CD4-positive, alpha-beta T cell (primary cell): ENCODE measurements around the gene DLST. TPM values are rescaled to one million over a fixed set of nuclear protein-coding genes. Genes with fewer than 3 reads are reported as not detected.

Experiments
- ATAC-seq: fragments of 200-7000 bp; cut with Tn5 transposase; one replicate; pipeline ENCODE4 v1.10.0; 2022; ENCODE audit warnings: mild to moderate bottlenecking; ENCODE audit not compliant: poor library complexity
- CTCF ChIA-PET: fragments of 350-600 bp; sonication (Branson Sonifier 250); formaldehyde crosslinking; loops from one replicate; lab custom pipeline; 2021; ENCODE audit warnings: antibody characterized with exemption, inconsistent platforms; lab: Charles Lee
- POLR2A ChIA-PET: fragments of 350-600 bp; sonication (Branson Sonifier 250); formaldehyde crosslinking; loops from one replicate; lab custom pipeline; 2021; ENCODE audit warnings: antibody characterized with exemption, inconsistent platforms; lab: Charles Lee
- DNase-seq, 14 experiments: peaks; one replicate each; pipeline ENCODE4 v3.0.0-alpha.2; 2013 to 2020; ENCODE audit warnings: mixed read lengths in 2 of 14
- H3K27ac ChIP-seq, 2 donors: one replicate each; pipeline versions ENCODE4 v1.5.1 to v1.7.0; 2013; ENCODE audit warnings: low read length in 2 of 2, low read depth in 1 of 2, mild to moderate bottlenecking in 1 of 2
- H3K27me3 ChIP-seq, 2 experiments: 1 replicate in 1 of 2; 2 replicates in 1 of 2; pipeline versions ENCODE4 v1.6.1 to v1.7.0; 2013; ENCODE audit warnings: low read length in 2 of 2, control low read depth in 1 of 2, mild to moderate bottlenecking in 1 of 2, moderate library complexity in 1 of 2; ENCODE audit not compliant: insufficient read depth in 2 of 2, control insufficient read depth in 1 of 2
- H3K36me3 ChIP-seq: one replicate; pipeline ENCODE4 v1.6.1; 2013; ENCODE audit warnings: low read length, control low read depth; ENCODE audit not compliant: insufficient read depth
- H3K4me1 ChIP-seq: one replicate; pipeline ENCODE4 v1.6.1; 2013; ENCODE audit warnings: low read length, control low read depth; ENCODE audit not compliant: insufficient read depth
- H3K4me3 ChIP-seq: one replicate; pipeline ENCODE4 v1.5.1; 2013; ENCODE audit warnings: mild to moderate bottlenecking, low read length, moderate library complexity
- H3K9me3 ChIP-seq, 2 experiments: 1 replicate in 1 of 2; 2 replicates in 1 of 2; pipeline versions ENCODE4 v1.6.1 to v1.7.0; 2013; ENCODE audit warnings: low read length in 2 of 2, mild to moderate bottlenecking in 2 of 2, control low read depth in 1 of 2, moderate library complexity in 1 of 2; ENCODE audit not compliant: control insufficient read depth in 1 of 2, insufficient read depth in 1 of 2
- H3K27ac Mint-ChIP-seq: one replicate; pipeline ENCODE4 v1.8.0; 2020; ENCODE audit warnings: mixed read lengths
- H3K27me3 Mint-ChIP-seq: one replicate; pipeline ENCODE4 v1.8.0; 2021; ENCODE audit warnings: mixed read lengths
- H3K36me3 Mint-ChIP-seq: one replicate; pipeline ENCODE4 v1.8.0; 2021; ENCODE audit warnings: low read depth, mixed read lengths
- H3K4me1 Mint-ChIP-seq: one replicate; pipeline ENCODE4 v1.8.0; 2021; ENCODE audit warnings: low read depth, mixed read lengths
- H3K4me3 Mint-ChIP-seq: one replicate; pipeline ENCODE4 v1.8.0; 2020; ENCODE audit warnings: mild to moderate bottlenecking, mixed read lengths
- H3K9me3 Mint-ChIP-seq: one replicate; pipeline ENCODE4 v1.8.0; 2020; ENCODE audit warnings: mixed read lengths
- intact Hi-C, 2 experiments: fragments of 100-400 bp; cut with DNase I in 1 of 2; cut with micrococcal nuclease in 1 of 2; formaldehyde crosslinking; loops; one replicate each; pipeline versions ENCODE4 v1.15.1 to v1.9.0; 2023 to 2025; cut with DNase I, micrococcal nuclease
- total RNA-seq, 174 experiments: library from RNA in 2 of 174; stranded (reverse) in 2 of 174; gene quantifications; one replicate each; pipeline ENCODE4 v1.2.3 and lab custom pipeline; 2021 to 2026
- TF ChIP-seq, protein P1 (sequence below): fragments of 200-600 bp; IDR thresholded peaks from one replicate; pipeline ENCODE4 v1.8.0; 2022; ENCODE audit warnings: antibody characterized with exemption, mild to moderate bottlenecking

Gene DLST
- total RNA-seq, 2 experiments from 2014 or later = 162 to 170 TPM

DNA sequence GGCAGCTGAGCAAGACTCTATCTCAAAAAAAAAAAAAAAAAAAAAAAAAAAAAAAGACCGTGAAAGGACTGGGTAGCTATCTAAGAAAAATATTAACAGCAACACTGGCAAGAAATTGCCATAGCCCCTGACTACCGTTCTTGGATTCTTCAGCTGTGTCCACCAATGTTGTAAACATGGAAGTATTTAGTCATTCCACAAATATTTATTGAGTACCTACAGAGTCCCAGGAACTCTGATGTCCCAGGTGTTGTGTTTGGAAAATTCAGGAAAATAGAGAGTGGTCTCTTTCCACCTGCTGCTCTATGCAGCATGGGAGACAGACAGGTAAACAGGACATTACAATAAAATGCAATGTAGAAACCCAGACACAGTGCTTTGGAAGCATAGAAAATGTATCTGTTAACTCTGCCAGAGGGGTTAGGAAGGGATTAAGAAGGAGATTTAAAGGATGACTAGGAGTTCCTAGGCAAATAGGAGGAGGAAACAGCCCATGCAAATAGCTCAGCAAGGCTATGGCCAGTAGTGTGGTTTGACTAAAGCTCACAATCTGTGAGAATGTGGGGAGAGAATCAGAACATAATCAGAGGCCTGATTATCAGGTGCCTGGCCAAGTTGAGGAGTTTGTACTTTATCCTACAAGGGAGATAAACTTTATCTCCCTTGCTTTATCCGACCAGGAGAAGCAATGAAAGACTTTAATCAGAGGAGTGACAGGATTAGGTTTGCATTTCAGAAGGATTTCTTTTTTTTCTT, 2.1 kb upstream of the DLST start:
- no peak overlapping the region for H3K4me3 ChIP-seq
- DNase-seq (no peak), ATAC-seq (no peak)
- ChIA-PET POLR2A (no interaction called here), CTCF (interaction anchor here (1.1 to 1.7 kb wide), 2 partner anchors 18 to 26 kb away, joined by 4 to 11 read pairs; no protein-coding TSS in a partner anchor)
- peaks cover 58% of the 10 kb centered on the region for H3K4me1 ChIP-seq
- TF ChIP-seq, protein P1, sequence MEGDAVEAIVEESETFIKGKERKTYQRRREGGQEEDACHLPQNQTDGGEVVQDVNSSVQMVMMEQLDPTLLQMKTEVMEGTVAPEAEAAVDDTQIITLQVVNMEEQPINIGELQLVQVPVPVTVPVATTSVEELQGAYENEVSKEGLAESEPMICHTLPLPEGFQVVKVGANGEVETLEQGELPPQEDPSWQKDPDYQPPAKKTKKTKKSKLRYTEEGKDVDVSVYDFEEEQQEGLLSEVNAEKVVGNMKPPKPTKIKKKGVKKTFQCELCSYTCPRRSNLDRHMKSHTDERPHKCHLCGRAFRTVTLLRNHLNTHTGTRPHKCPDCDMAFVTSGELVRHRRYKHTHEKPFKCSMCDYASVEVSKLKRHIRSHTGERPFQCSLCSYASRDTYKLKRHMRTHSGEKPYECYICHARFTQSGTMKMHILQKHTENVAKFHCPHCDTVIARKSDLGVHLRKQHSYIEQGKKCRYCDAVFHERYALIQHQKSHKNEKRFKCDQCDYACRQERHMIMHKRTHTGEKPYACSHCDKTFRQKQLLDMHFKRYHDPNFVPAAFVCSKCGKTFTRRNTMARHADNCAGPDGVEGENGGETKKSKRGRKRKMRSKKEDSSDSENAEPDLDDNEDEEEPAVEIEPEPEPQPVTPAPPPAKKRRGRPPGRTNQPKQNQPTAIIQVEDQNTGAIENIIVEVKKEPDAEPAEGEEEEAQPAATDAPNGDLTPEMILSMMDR = no peak
- H3K27ac ChIP-seq = peak overlapping the region in 1 of 2 donors; percentile 7
- intact Hi-C loops = loop anchor here in 1 of 2 experiments (2.0 to 5.0 kb wide), 2 partner anchors 17 to 117 kb away; partner anchors contain the start of gene YLPM1
- peaks cover 65% of the 10 kb centered on the region for H3K4me1 Mint-ChIP-seq
- no peaks in the 10 kb centered on the region for H3K9me3 ChIP-seq
- H3K36me3 ChIP-seq = peaks cover 7% of the 10 kb centered on the region
- H3K27me3 ChIP-seq = no peaks in the 10 kb centered on the region
- peaks cover 21% of the 10 kb centered on the region for H3K36me3 Mint-ChIP-seq
- no peaks in the 10 kb centered on the region for H3K9me3 Mint-ChIP-seq
- no peaks in the 10 kb centered on the region for H3K27me3 Mint-ChIP-seq
- H3K4me3 Mint-ChIP-seq = peak overlapping the region; percentile 62
- H3K27ac Mint-ChIP-seq = peak overlapping the region; percentile 92

DNA sequence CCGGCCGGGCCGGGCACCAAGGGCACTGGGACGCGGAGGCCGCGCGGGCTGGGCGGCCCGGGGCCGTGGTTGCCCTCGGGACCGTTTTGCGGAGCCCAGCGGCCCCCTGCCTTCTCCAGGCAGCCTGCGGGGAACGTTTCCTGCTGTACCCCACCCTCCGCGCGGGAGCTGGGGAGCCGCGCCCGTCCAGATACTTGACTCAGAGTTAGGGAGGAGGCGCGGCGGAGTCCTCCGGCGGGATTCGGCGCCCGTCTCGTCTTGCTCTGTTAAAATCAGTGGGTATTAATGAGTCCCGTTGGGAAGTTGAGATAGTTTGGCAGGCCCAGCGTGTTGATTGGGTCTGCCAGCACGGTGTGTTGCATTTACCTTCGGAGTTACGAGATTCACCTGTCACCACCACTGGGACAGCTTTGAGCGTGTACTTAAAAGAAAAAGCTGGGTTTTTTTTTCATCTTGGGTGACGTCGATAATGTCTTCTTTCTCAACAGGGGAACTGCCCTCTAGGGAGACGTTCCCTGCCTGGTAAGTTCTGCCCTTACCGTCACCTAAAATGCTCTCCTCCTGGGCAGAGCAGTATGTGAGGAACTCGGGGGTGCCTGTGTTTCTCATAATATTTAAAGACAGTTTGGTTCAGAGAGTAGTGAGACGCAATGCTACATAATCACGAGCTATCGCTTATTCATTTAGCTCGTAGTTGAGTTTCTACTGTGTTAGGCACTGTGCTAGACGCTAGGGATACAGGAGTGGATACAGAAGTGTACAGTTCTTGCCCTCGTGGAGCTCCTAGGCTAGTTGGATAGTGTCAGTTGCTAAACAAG, 596 bp downstream of the DLST start:
- CTCF ChIA-PET = interaction anchor here (1.1 to 2.8 kb wide), 6 partner anchors 21 to 207 kb away, joined by 3 to 21 read pairs (median 5); partner anchors contain the start of genes ACYP1 and YLPM1
- Mint-ChIP-seq H3K4me1 (peaks cover 71% of the 10 kb centered on the region), H3K9me3 (no peaks in the 10 kb centered on the region), H3K4me3 (peak overlapping the region; percentile 99), H3K36me3 (peaks cover 43% of the 10 kb centered on the region), H3K27me3 (no peaks in the 10 kb centered on the region), H3K27ac (peak overlapping the region; percentile 92)
- Histone ChIP-seq H3K4me3 (peak overlapping the region; percentile 95), H3K36me3 (peaks cover 10% of the 10 kb centered on the region), H3K27me3 (no peaks in the 10 kb centered on the region), H3K9me3 (no peaks in the 10 kb centered on the region), H3K4me1 (peaks cover 54% of the 10 kb centered on the region), H3K27ac (peak overlapping the region; percentile 82 to 88)
- DNase-seq = peak; percentile 14 to 88 (median 52)
- intact Hi-C loops = loop anchor here (2.0 to 5.0 kb wide), 4 partner anchors 16 to 120 kb away; partner anchors contain the start of gene YLPM1 (in 1 of the 2)
- POLR2A ChIA-PET = interaction anchor here (0.7 to 3.6 kb wide), 11 partner anchors 11 to 120 kb away, joined by 3 to 36 read pairs (median 10); partner anchors contain the start of genes RPS6KL1 and YLPM1
- TF ChIP-seq, protein P1 = no peak
- ATAC-seq = peak; percentile 73

DNA sequence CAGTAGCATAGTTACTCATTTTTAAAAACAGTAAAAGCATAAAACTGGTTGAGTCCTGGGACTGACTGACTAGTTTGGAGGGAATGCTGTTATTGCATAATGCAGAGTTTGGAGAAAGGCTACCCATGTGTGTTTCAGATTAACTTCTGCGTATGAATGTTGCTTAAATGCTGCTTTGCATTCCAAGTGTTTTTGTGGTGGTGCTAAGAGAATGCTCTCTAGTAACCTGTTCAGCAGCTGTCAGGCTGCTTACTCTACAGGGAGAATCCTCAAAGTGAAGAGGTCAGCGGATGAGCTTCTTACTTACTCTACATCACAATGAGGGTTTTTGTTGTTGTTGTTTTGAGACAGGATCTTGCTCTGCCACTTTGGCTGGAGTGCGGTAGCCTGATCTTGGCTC, 4.3 kb downstream of the DLST start:
- Histone ChIP-seq H3K36me3 (peaks cover 31% of the 10 kb centered on the region), H3K4me3 (no peak overlapping the region), H3K27me3 (no peaks in the 10 kb centered on the region), H3K4me1 (peaks cover 49% of the 10 kb centered on the region), H3K9me3 (no peaks in the 10 kb centered on the region), H3K27ac (no peak overlapping the region)
- ChIA-PET CTCF (interaction anchor here (1.3 to 1.6 kb wide), 2 partner anchors 20 to 25 kb away, joined by 7 to 8 read pairs; no protein-coding TSS in a partner anchor), POLR2A (no interaction called here)
- Mint-ChIP-seq H3K36me3 (peaks cover 76% of the 10 kb centered on the region), H3K4me3 (peak overlapping the region; percentile 21), H3K27me3 (no peaks in the 10 kb centered on the region), H3K27ac (peak overlapping the region; percentile 47), H3K9me3 (no peaks in the 10 kb centered on the region), H3K4me1 (peaks cover 73% of the 10 kb centered on the region)
- TF ChIP-seq, protein P1 = no peak
- no peak for ATAC-seq
- intact Hi-C loops = no loop called here
- no peak for DNase-seq
